Esophagus muscularis mucosa (tissue), 4 donors: Measurements from ENCODE around the gene C1QL3. TPM values are rescaled to one million over a fixed set of nuclear protein-coding genes. Genes with fewer than 3 reads are reported as not detected.

ENCODE experiments used
- DNase-seq: peaks from one replicate; pipeline ENCODE4 v3.0.0-alpha.2; 2017; ENCODE audit errors: extremely low spot score
- H3K27ac ChIP-seq, 4 donors: fragments of 200-600 bp; sonication (generic); replicated peaks in 1 of 4; 1 replicate in 3 of 4; 2 replicates in 1 of 4; pipeline ENCODE4 v1.5.1; 2016 to 2019; ENCODE audit warnings: mild to moderate bottlenecking in 1 of 4
- H3K27me3 ChIP-seq, 4 donors: fragments of 200-600 bp; sonication (generic); one replicate each; pipeline versions ENCODE4 v1.5.1 to v1.6.0; 2016 to 2019
- H3K36me3 ChIP-seq, 4 donors: fragments of 200-600 bp; sonication (generic); one replicate each; pipeline ENCODE4 v1.5.1; 2016 to 2019
- H3K4me1 ChIP-seq, 4 donors: fragments of 200-600 bp; sonication (generic); one replicate each; pipeline ENCODE4 v1.5.1; 2016 to 2019
- H3K4me3 ChIP-seq, 4 donors: fragments of 200-600 bp; sonication (generic); 1 replicate in 2 of 4; 2 replicates in 2 of 4; pipeline ENCODE4 v1.5.1; 2016 to 2019; ENCODE audit warnings: mild to moderate bottlenecking in 4 of 4, moderate library complexity in 1 of 4
- H3K9me3 ChIP-seq, 4 donors: fragments of 200-600 bp; sonication (generic); 1 replicate in 3 of 4; 2 replicates in 1 of 4; pipeline ENCODE4 v1.5.1; 2016 to 2019
- EP300 ChIP-seq: sonication (generic); formaldehyde crosslinking; IDR thresholded peaks from one replicate; pipeline ENCODE4 v1.6.1; 2017; ENCODE audit warnings: antibody characterized with exemption
- POLR2A ChIP-seq: fragments of 450-650 bp; IDR thresholded peaks from one replicate; pipeline ENCODE4 v1.6.1; 2017; ENCODE audit warnings: antibody characterized with exemption, moderate library complexity, mild to moderate bottlenecking, low read depth
- POLR2AphosphoS5 ChIP-seq, 2 donors: sonication (generic); formaldehyde crosslinking; IDR thresholded peaks; one replicate each; pipeline ENCODE4 v1.6.1; 2017; ENCODE audit warnings: antibody characterized with exemption in 2 of 2
- WGBS: methylation state at CpG from one replicate; pipeline ENCODE4 v1.1.5; 2018; 5-methylcytosine and 5-hydroxymethylcytosine counted together
- intact Hi-C: fragments of 100-400 bp; cut with DNase I; formaldehyde crosslinking; loops from one replicate; pipeline ENCODE4 v1.15.1; 2023
- small RNA-seq, 3 donors: library from RNA; depleted of rRNA; stranded (forward); fragments of <200 nt; gene quantifications; one replicate each; pipeline ENCODE3, GENCODE V24; 2016
- total RNA-seq, 4 donors: library from RNA; depleted of rRNA; stranded (reverse); fragments of >200 nt; gene quantifications; one replicate each; pipeline versions ENCODE4 v1.1.0 to v1.2.1, GENCODE V29; 2016
- TF ChIP-seq, protein P1 (sequence below), 3 experiments: fragments of 200-600 bp in 2 of 3; fragments of 450-650 bp in 1 of 3; sonication (generic) in 2 of 3; IDR thresholded peaks; one replicate each; pipeline ENCODE4 v1.5.1; 2017 to 2019; ENCODE audit warnings: antibody characterized with exemption in 3 of 3, mild to moderate bottlenecking in 2 of 3, moderate library complexity in 1 of 3

The C1QL3 gene
- total RNA-seq, 4 donors from 2014 or later: not detected

DNA sequence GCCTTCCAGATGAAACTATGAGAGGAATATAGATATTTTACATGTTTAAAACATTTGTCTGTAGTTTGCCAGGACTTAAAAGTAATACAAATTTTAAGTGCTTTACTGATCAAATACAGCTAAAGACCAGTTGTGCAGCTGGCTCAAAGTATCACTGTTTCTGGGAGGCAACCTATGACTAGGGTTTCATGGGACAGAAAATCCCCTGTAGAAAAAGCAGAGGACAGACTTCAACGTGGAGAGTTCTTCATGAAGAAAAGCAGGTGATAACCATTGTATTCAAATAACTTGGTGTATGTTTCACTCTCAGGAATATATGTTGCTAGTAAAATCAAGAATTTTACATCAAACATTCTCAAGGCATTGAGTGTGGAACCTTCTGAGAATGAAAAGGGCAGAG lies 43.9 kb downstream of the C1QL3 start:
- intact Hi-C loops: no loop called here
- TF ChIP-seq EP300 (no peak), POLR2A (no peak), POLR2AphosphoS5 (IDR thresholded peaks at IDR 0.05) (no peak)
- TF ChIP-seq, protein P1, sequence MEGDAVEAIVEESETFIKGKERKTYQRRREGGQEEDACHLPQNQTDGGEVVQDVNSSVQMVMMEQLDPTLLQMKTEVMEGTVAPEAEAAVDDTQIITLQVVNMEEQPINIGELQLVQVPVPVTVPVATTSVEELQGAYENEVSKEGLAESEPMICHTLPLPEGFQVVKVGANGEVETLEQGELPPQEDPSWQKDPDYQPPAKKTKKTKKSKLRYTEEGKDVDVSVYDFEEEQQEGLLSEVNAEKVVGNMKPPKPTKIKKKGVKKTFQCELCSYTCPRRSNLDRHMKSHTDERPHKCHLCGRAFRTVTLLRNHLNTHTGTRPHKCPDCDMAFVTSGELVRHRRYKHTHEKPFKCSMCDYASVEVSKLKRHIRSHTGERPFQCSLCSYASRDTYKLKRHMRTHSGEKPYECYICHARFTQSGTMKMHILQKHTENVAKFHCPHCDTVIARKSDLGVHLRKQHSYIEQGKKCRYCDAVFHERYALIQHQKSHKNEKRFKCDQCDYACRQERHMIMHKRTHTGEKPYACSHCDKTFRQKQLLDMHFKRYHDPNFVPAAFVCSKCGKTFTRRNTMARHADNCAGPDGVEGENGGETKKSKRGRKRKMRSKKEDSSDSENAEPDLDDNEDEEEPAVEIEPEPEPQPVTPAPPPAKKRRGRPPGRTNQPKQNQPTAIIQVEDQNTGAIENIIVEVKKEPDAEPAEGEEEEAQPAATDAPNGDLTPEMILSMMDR (IDR thresholded peaks at IDR 0.05): no peak

DNA sequence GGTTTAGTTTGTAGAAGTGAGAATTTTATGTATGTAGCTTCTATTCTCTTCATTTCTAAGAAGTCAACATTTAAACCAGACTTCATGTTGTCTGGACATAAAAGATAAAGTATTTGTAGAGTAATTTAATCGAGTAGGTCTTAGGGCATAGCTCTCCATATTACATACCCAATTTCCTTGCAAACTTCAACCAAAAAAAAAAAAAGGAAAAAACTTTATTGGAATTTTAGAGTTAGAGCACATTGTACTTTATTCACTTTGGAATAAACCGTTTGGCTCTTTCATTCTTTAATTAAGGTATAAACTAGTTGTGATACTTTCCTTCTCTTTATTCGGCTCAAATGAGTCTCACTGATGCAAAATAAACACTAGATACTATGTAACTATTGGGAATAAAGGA lies 48.9 kb downstream of the C1QL3 start:
- H3K4me3 ChIP-seq: no peak overlapping the region
- no peaks in the 10 kb centered on the region for H3K4me1 ChIP-seq
- no peaks in the 10 kb centered on the region for H3K27me3 ChIP-seq
- H3K27ac ChIP-seq: no peak overlapping the region
- no peaks in the 10 kb centered on the region for H3K9me3 ChIP-seq
- H3K36me3 ChIP-seq: peaks cover 0 to 3% (median 0%) of the 10 kb centered on the region in 4 donors
- no peak for TF ChIP-seq POLR2AphosphoS5 (IDR thresholded peaks at IDR 0.05)
- TF ChIP-seq, protein P1 (IDR thresholded peaks at IDR 0.05): no peak
- no peak for TF ChIP-seq POLR2A
- TF ChIP-seq EP300: no peak
- WGBS: 87% methylated on average over 3 of the region's 3 CpGs
- no peak for DNase-seq
- intact Hi-C loops: no loop called here

More for the DNA sequence above, 43.9 kb downstream of the C1QL3 start:
- no peak overlapping the region for H3K27ac ChIP-seq
- no peaks in the 10 kb centered on the region for H3K9me3 ChIP-seq
- 72% methylated on average over 1 of the region's 1 CpG for WGBS
- DNase-seq: no peak
- no peak overlapping the region for H3K4me3 ChIP-seq
- no peaks in the 10 kb centered on the region for H3K4me1 ChIP-seq
- H3K36me3 ChIP-seq: no peaks in the 10 kb centered on the region
- no peaks in the 10 kb centered on the region for H3K27me3 ChIP-seq

DNA sequence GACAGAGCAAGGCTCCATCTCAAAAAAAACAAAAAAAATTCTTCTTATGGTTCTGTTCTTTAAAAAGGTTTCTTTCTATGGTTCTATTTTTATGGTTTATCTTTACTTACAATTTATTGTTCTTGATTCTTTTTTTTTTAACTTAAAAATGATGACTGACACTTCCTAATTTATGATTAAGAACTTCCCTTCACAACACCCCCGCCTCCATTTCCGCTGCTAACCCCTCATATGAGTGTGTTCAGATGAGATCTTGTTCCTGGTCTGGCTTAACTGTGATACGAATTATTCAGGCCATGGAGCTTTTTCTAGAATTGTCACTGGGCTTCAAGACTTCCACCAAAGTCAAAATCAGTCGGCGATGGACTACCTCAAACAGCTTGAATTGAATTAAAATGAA lies 50.9 kb downstream of the C1QL3 start:
- no peak overlapping the region for H3K27ac ChIP-seq
- DNase-seq: no peak
- H3K27me3 ChIP-seq: no peaks in the 10 kb centered on the region
- peaks cover 0 to 3% (median 0%) of the 10 kb centered on the region in 4 donors for H3K36me3 ChIP-seq
- WGBS: 80% methylated on average over 5 of the region's 5 CpGs
- no peaks in the 10 kb centered on the region for H3K4me1 ChIP-seq
- no peak overlapping the region for H3K4me3 ChIP-seq
- intact Hi-C loops: no loop called here
- H3K9me3 ChIP-seq: no peaks in the 10 kb centered on the region
- TF ChIP-seq EP300: no peak
- TF ChIP-seq, protein P1 (IDR thresholded peaks at IDR 0.05): no peak
- TF ChIP-seq POLR2A: no peak
- TF ChIP-seq POLR2AphosphoS5 (IDR thresholded peaks at IDR 0.05): no peak

DNA sequence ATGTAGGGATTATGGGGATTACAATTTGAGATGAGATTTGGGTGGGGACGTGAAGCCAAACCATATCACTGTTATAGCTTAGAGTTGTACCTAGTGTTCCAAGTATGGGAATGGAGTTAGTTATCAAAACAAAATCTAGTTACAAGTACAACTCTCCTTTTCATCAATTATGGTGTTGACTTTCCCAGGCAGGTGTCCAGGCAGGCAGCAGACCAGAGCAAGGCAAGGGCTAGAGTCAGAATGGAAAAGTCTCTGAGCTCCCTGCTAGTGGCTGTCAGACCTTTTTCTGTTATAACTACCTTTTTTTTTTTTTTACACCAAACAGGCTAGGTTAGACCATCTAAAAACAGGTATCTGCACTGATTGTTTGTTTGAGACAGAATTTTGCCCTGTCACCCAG lies 55.7 kb downstream of the C1QL3 start:
- no peak overlapping the region for H3K4me3 ChIP-seq
- no peak overlapping the region for H3K27ac ChIP-seq
- no peak for DNase-seq
- 100% methylated on average over 1 of the region's 1 CpG for WGBS
- intact Hi-C loops: no loop called here
- no peaks in the 10 kb centered on the region for H3K27me3 ChIP-seq
- TF ChIP-seq POLR2A (no peak), EP300 (no peak), POLR2AphosphoS5 (IDR thresholded peaks at IDR 0.05) (no peak)
- TF ChIP-seq, protein P1 (IDR thresholded peaks at IDR 0.05): no peak
- H3K4me1 ChIP-seq: no peaks in the 10 kb centered on the region
- H3K9me3 ChIP-seq: no peaks in the 10 kb centered on the region
- H3K36me3 ChIP-seq: peaks cover 0 to 3% (median 0%) of the 10 kb centered on the region in 4 donors

Small RNA genes lying within 50 kb of the gene (small RNA-seq; reads per million reads assigned to genes)
- gene RNU2-18P: 0 reads per million in 3 donors

Other genes with a start within 250 kb of the C1QL3 start
- 10 to 100 TPM in 1 of 4 donors, 1 to 10 TPM in 3; 8.1 to 10.4 (median 9.8) TPM for gene PTER, start 84.9 kb downstream of the C1QL3 start, total RNA-seq